ENCODE results near the gene TOP3B.

The TOP3B gene

DNA sequence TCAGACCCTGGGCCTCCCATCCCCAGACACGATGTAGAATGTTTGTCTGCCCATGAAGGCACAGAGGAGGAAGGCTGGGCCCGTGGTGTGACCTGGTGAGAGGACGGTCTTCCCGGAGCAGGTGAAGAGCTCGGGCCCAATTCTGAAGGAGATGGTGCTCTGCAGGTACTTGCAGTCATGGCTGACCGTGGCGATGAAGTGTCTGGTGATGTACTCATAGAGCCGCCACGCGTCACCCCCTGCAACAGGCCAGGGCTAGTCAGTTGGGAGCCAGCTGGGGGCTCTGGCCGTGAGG lies 20.0 kb downstream of the TOP3B start:
- DNase-seq (ENCODE audit: low read depth), result no peak
- TF ChIP-seq, protein P1, sequence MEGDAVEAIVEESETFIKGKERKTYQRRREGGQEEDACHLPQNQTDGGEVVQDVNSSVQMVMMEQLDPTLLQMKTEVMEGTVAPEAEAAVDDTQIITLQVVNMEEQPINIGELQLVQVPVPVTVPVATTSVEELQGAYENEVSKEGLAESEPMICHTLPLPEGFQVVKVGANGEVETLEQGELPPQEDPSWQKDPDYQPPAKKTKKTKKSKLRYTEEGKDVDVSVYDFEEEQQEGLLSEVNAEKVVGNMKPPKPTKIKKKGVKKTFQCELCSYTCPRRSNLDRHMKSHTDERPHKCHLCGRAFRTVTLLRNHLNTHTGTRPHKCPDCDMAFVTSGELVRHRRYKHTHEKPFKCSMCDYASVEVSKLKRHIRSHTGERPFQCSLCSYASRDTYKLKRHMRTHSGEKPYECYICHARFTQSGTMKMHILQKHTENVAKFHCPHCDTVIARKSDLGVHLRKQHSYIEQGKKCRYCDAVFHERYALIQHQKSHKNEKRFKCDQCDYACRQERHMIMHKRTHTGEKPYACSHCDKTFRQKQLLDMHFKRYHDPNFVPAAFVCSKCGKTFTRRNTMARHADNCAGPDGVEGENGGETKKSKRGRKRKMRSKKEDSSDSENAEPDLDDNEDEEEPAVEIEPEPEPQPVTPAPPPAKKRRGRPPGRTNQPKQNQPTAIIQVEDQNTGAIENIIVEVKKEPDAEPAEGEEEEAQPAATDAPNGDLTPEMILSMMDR (conservative IDR thresholded peaks at IDR 0.05; ENCODE audit: low read depth, low read length), result no peak
- no peak overlapping the region for H3K4me3 ChIP-seq (ENCODE audit: low read length)

DNA sequence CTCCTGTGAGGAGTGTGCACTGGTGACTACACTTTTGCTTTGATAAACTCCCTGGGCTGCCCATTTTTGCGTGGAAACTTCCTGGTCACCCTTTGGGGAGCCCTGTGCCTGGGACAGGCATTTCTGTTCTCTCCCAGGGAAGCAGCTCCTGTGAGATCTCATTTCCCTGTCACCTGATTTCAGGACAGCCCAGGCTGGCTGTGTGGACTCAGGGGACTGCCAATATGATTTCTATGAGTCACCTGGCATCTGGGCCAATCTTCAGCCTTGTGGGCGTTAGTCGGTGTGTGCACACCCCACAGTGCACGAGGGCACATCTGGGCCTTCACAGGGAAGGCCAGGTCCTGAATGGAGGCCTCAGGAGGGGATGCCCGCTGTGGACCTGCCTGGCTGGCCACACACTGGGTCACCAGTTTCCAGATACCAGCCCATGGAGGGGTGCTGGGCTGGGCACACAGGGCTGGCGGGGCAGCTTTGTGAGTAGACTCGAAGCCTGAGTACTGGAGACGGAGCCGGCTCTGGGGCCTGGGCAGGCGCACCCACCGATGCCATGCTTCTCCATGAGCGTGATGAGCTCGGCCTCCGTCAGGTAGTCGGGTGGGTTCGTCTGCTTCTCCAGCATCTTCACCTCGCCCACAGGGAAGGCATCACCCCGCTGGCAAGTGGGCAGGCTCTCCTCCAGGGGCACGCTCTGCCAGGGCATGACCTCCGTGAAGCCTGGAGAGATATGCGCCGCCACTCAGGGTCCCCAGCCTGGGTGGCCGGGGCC lies 20.5 kb downstream of the TOP3B start:
- no peak for DNase-seq (ENCODE audit: low read depth)
- TF ChIP-seq, protein P1 (conservative IDR thresholded peaks at IDR 0.05; ENCODE audit: low read depth, low read length), result no peak
- no peak overlapping the region for H3K4me3 ChIP-seq (ENCODE audit: low read length)

DNA sequence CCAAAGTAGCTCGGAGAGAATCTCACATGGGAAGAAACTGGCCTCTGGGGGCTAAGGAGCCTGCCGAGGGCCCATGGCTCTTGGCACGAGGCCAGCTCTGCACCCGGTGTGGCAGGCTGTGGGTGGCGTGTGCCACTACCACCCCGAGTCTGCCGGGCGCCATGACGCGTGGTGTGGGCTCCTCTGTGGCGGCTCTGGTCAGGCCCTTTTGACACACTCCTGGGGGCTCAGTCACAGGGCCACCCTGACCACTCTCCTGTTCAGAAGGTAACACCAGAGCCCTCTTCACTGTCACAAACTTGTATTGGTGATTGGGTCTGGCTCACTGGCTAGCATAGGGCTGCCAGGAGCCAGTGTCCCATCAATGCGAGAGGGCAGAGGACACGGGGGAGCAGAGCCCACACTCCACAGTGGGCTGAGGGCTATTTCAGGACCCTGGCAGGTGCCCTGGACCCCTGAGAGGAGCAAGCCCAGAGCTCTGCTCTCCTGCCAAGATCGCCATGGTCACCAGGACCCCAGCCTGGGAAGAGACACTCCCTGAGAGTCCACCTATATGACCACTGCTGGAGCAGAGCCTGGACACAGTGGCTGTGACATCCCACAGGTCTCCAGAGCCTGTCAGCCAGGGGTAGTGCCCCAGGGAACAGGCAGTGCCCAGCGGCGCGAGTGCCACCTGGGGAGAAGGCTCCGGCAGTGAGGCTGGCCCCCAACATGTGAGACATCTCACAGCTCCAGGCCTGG lies 21.3 kb downstream of the TOP3B start:
- no peak overlapping the region for H3K4me3 ChIP-seq (ENCODE audit: low read length)
- TF ChIP-seq, protein P1 (conservative IDR thresholded peaks at IDR 0.05; ENCODE audit: low read depth, low read length), result no peak
- DNase-seq (ENCODE audit: low read depth), result no peak

DNA sequence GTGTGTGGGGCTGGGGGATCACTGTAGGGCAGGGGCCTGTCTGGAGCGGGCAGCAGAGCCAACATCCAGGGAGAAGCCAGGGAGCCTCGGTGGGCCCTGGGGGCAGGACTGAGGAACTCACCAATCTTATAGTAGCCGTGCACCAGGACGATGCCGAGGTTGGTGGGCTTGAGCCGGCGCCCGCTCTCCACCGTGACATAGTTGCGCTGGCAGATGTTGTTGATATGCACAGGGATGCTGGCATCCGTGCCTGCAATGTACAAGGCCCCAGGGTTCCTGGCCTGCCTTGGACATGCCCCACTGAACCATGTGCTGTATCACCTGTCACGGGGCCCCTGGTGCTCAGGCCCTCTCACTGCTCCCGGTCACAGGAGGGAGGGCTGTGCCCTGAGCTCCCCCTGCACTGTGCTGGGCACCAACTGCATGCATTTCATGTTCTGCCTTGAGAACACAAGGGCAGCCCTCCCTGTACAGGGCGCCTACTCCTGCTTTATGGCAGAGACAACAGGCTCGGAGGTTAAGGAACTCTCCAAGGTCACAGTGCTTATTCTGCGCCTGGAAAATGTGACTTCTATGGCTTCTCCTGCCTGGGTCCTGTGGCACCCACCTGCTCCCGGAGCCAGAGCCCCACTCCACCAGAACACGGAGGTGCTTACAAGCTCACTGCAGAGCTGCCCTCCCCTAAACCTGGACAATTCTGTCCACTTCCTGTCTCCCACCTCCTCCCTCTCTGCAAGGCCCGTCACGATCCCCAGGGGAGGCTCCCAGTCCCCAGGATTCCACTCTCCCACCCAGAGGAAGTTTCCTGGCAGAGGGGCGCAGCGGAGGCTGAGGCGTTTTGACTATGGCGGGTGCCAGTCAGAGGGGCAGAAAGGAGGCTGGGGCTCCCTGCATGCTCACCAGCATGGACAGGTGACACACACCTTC lies 22.1 kb downstream of the TOP3B start:
- H3K4me3 ChIP-seq (ENCODE audit: low read length), result no peak overlapping the region
- TF ChIP-seq, protein P1 (conservative IDR thresholded peaks at IDR 0.05; ENCODE audit: low read depth, low read length), result no peak

DNA sequence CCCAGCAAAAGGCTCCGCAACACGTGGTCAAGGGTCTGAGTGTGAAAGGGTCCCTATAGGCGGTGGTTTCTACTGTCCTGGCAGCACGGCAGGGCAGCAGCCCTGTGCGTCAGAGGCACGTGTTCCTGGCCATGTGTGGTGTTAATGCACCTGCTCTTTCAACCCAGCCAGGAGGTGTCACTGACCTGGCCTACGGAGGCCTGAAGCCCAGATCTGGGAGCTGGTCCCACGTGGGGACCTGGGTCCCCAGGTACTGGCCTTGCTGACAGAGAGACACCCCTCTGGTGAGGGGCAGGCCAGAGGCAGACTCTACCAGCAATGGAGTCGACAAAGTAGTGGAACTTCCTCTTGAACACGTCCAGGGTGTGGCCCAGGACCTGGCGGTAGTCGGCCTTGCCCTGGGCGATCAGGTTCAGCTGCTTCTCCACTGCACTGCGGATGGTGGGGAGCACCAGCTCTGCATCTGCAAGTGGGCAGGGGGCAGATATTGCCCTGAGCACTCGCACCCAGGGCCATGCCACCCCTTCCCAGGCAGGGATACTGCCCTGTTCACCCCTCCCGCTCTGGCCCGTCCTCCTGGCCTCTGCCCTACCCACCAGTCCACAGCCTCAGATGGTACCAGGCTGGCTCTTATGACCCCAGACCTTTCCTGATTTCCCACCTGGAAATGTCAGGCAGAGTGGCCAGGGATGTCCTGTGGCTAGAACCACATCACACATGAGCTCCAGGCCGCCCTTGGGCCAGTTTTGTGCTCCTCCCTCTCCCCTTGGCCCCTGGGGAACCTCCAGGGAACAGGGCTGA lies 23.1 kb downstream of the TOP3B start:
- no peak overlapping the region for H3K4me3 ChIP-seq (ENCODE audit: low read length)
- TF ChIP-seq, protein P1 (conservative IDR thresholded peaks at IDR 0.05; ENCODE audit: low read depth, low read length), result no peak
- DNase-seq (ENCODE audit: low read depth), result no peak

More for the DNA sequence above, 22.1 kb downstream of the TOP3B start:
- no peak for DNase-seq (ENCODE audit: low read depth)

Measured in retinal pigment epithelial cell (primary cell).